ENCODE measurements around the gene COG5. TPM values are rescaled to one million over a fixed set of nuclear protein-coding genes. Genes with fewer than 3 reads are reported as not detected.

Gene COG5
- total and polyA plus RNA-seq, 2 of the 8 experiments (the other 6 are each of a cell fraction or from before 2014, with no cell fraction given): 10.5 to 28.1 TPM

DNA sequence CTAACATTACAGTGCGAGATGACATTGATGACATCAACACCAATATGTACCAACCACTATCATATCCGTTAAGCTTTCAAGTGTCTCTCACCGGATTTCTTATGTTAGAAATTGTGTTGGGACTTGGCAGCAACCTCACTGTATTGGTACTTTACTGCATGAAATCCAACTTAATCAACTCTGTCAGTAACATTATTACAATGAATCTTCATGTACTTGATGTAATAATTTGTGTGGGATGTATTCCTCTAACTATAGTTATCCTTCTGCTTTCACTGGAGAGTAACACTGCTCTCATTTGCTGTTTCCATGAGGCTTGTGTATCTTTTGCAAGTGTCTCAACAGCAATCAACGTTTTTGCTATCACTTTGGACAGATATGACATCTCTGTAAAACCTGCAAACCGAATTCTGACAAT is 89.6 kb downstream of the COG5 start (continued):
- TF ChIP-seq CHD7 (IDR thresholded peaks at IDR 0.05; ENCODE audit: insufficient replicate concordance, low read length) (no peak), POLR2AphosphoS5 (IDR thresholded peaks at IDR 0.05; ENCODE audit: low read depth, low read length) (no peak), NRF1 (IDR thresholded peaks at IDR 0.05; ENCODE audit: low read depth, low read length) (no peak), CBX8 (IDR thresholded peaks at IDR 0.05; ENCODE audit: borderline replicate concordance, low read depth, low read length) (no peak), CBX5 (IDR thresholded peaks at IDR 0.05; ENCODE audit: low read depth, low read length) (no peak), CEBPB (IDR thresholded peaks at IDR 0.05; ENCODE audit: low read depth, low read length) (no peak), POLR2A (IDR thresholded peaks at IDR 0.05; ENCODE audit: control extremely low read depth in 1 of 2, low read depth in 2 of 2, low read length in 2 of 2) (no peak), RFX5 (IDR thresholded peaks at IDR 0.05; ENCODE audit: borderline replicate concordance, low read depth, low read length) (no peak), ATF2 (IDR thresholded peaks at IDR 0.05; ENCODE audit: low read length) (no peak), TAF1 (IDR thresholded peaks at IDR 0.05; ENCODE audit: low read depth, low read length) (no peak), KDM4A (IDR thresholded peaks at IDR 0.05; ENCODE audit: low read depth, low read length, severe bottlenecking) (no peak), BACH1 (IDR thresholded peaks at IDR 0.05; ENCODE audit: low read length) (no peak)
